Uterus (tissue), 4 donors: Measurements from ENCODE around the gene WRAP73. TPM values are rescaled to one million over a fixed set of nuclear protein-coding genes. Genes with fewer than 3 reads are reported as not detected.

ENCODE experiments used
- DNase-seq, 2 donors: peaks; one replicate each; pipeline ENCODE4 v3.0.0-alpha.2; 2019 to 2020
- H3K27ac ChIP-seq, 2 donors: fragments of 200-600 bp; sonication (generic); 1 replicate in 1 of 2; 2 replicates in 1 of 2; pipeline ENCODE4 v1.5.1; 2016 to 2018
- H3K27me3 ChIP-seq, 2 donors: fragments of 200-600 bp; sonication (generic); one replicate each; pipeline ENCODE4 v1.5.1; 2018 to 2019; ENCODE audit warnings: control low read depth in 1 of 2
- H3K36me3 ChIP-seq, 2 donors: fragments of 200-600 bp; sonication (generic); one replicate each; pipeline ENCODE4 v1.5.1; 2019; ENCODE audit warnings: control low read depth in 1 of 2
- H3K4me1 ChIP-seq, 2 donors: fragments of 200-600 bp; sonication (generic); one replicate each; pipeline ENCODE4 v1.5.1; 2018 to 2019; ENCODE audit warnings: control low read depth in 1 of 2
- H3K4me3 ChIP-seq, 2 donors: fragments of 200-600 bp; sonication (generic); 1 replicate in 1 of 2; 2 replicates in 1 of 2; pipeline ENCODE4 v1.5.1; 2018 to 2019; ENCODE audit warnings: mild to moderate bottlenecking in 1 of 2
- H3K9me3 ChIP-seq, 2 donors: fragments of 200-600 bp; sonication (generic); one replicate each; pipeline ENCODE4 v1.5.1; 2019; ENCODE audit warnings: control low read depth in 1 of 2
- POLR2A ChIP-seq, 2 donors: fragments of 450-650 bp; IDR thresholded peaks; one replicate each; pipeline ENCODE4 v1.6.1; 2016; ENCODE audit warnings: antibody characterized with exemption in 2 of 2, mild to moderate bottlenecking in 1 of 2, moderate library complexity in 1 of 2
- intact Hi-C: fragments of 100-400 bp; cut with DNase I; formaldehyde crosslinking; loops from one replicate; pipeline ENCODE4 v1.15.1; 2023; ENCODE audit warnings: low total_unique reads
- total RNA-seq, 4 donors: library from RNA; depleted of rRNA in 3 of 4; stranded (reverse); fragments of >200 nt in 3 of 4; gene quantifications; one replicate each; pipeline versions ENCODE4 v1.1.0 to v1.2.4, GENCODE V29; 2014 to 2023
- TF ChIP-seq, protein P1 (sequence below), 4 experiments: fragments of 200-600 bp in 2 of 4; fragments of 450-650 bp in 2 of 4; sonication (generic) in 2 of 4; IDR thresholded peaks; one replicate each; pipeline ENCODE4 v1.5.1; 2016 to 2019; ENCODE audit warnings: antibody characterized with exemption in 4 of 4, mild to moderate bottlenecking in 2 of 4, moderate library complexity in 1 of 4
- donor health status: DM: yes; HTN: yes; CAD: no.

Gene WRAP73
- total RNA-seq, 4 donors from 2014 or later = 4.6 to 31.7 (median 25.0) TPM

DNA sequence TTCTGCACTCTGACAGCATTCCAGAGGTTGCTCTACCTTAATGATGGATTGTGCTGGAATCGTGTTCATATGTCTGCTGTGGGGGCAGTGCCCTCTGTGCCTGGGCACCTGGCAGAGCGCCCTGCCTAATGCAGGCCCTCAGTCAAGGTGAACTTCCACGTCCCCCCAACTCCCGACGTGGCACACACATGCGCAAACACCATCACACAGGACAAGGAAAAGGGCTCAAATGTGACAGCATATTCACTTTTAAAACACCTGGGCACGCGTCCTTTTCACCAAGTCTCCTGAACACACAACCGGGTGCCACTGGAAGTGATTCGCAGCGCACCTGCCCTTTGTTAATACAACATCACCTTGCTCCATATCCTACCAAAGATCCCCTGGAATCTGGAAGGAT, 13.4 kb downstream of the WRAP73 start:
- intact Hi-C loops = no loop called here
- Histone ChIP-seq H3K9me3 (no peaks in the 10 kb centered on the region), H3K27me3 (no peaks in the 10 kb centered on the region), H3K4me1 (no peaks in the 10 kb centered on the region), H3K27ac (no peak overlapping the region), H3K36me3 (no peaks in the 10 kb centered on the region), H3K4me3 (no peak overlapping the region)
- no peak for DNase-seq
- no peak for TF ChIP-seq POLR2A (IDR thresholded peaks at IDR 0.05)
- TF ChIP-seq, protein P1, sequence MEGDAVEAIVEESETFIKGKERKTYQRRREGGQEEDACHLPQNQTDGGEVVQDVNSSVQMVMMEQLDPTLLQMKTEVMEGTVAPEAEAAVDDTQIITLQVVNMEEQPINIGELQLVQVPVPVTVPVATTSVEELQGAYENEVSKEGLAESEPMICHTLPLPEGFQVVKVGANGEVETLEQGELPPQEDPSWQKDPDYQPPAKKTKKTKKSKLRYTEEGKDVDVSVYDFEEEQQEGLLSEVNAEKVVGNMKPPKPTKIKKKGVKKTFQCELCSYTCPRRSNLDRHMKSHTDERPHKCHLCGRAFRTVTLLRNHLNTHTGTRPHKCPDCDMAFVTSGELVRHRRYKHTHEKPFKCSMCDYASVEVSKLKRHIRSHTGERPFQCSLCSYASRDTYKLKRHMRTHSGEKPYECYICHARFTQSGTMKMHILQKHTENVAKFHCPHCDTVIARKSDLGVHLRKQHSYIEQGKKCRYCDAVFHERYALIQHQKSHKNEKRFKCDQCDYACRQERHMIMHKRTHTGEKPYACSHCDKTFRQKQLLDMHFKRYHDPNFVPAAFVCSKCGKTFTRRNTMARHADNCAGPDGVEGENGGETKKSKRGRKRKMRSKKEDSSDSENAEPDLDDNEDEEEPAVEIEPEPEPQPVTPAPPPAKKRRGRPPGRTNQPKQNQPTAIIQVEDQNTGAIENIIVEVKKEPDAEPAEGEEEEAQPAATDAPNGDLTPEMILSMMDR (IDR thresholded peaks at IDR 0.05) = no peak

DNA sequence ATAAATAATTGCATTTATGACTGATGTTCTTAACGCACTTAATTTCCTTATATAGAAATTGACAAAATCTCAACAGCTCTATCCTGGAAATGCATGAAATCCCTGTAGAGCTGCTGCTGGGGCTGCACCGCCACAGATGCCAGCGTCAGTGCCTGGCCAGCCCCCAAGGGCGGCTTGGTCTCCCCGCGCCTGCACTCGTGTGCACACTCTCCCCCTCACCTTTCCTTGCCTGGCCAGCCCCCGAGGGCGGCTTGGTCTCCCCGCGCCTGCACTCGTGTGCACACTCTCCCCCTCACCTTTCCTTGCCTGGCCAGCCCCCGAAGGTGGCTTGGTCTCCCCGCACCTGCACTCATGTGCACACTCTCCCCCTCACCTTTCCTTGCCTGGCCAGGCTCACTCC, 13.8 kb downstream of the WRAP73 start:
- Histone ChIP-seq H3K27ac (no peak overlapping the region), H3K27me3 (no peaks in the 10 kb centered on the region), H3K4me1 (no peaks in the 10 kb centered on the region), H3K4me3 (no peak overlapping the region), H3K36me3 (no peaks in the 10 kb centered on the region), H3K9me3 (no peaks in the 10 kb centered on the region)
- no peak for DNase-seq
- intact Hi-C loops = no loop called here
- TF ChIP-seq, protein P1 (IDR thresholded peaks at IDR 0.05) = no peak
- TF ChIP-seq POLR2A (IDR thresholded peaks at IDR 0.05) = no peak

DNA sequence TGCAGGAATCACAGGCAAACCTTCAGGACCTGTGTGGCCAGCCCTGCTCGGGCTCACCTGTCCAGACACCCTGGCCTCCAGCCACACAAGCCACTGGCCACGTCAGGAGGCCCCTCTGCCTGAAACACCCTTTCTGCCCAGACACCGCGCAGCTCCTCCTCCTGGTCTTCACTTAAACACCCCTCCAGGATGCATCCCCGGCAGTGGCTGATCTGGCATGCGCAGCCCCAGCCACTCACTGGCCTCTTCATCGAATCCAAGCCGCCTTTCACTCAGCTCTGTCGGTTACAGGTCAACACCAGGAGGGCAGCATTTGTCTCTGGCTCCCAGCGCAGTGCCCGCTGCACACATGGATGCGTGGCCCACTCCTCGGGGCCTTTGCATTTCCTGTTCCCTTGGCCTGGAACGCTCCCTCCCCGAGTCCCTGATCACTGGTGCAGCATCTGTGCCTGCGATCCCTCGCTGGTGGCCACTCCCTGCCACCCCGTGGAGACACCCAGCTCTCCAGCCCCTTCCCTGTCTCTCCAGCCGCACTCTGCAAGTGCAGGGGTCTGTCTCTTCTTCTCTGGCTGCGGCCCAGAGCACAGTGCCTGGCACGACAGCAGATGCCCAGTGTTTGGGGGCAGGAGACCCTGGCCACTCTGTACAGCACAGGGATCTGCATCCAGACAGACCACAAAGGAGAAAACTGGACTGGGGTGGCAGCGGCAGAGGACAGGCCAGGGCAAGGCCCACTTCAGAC, 15.7 kb downstream of the WRAP73 start:
- DNase-seq = no peak
- no peaks in the 10 kb centered on the region for H3K4me1 ChIP-seq
- H3K9me3 ChIP-seq = no peaks in the 10 kb centered on the region
- H3K4me3 ChIP-seq = no peak overlapping the region
- TF ChIP-seq, protein P1 (IDR thresholded peaks at IDR 0.05) = no peak
- no peak for TF ChIP-seq POLR2A (IDR thresholded peaks at IDR 0.05)
- no peaks in the 10 kb centered on the region for H3K36me3 ChIP-seq
- no peaks in the 10 kb centered on the region for H3K27me3 ChIP-seq
- H3K27ac ChIP-seq = no peak overlapping the region
- intact Hi-C loops = no loop called here

DNA sequence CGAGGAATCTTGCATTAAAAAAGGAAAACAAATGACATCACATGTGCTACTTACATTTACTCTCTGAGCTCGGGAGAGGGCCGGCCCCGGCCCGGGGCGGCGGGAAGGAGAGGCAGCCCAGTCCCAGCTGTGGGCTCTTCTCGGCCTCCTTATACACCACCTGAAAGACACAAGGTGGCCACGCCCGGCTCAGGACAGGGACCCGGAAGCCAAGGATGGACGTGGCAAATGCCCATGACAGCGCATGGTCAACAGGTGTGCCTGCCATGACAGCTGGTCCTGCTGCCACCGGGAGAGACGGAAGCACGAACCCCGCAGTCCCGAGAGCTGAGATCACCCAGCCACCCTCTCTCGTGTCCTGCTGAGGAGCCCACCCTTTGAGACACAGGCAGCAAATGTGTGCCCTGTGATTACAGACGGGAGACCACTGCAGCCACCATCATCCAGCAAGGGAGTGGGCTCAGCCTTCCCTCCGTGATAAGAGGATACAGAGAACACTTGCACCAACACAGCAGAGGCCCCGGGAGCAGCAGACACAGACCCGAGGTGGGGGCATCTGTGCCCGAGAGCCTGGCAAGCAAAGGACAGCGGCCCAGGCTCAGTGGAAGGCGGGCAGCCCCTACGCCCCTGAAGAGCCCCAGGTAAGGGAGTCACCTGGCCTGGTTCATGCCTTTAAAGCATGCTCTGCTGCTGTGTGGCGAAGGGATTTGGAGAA, 16.4 kb downstream of the WRAP73 start:
- Histone ChIP-seq H3K4me1 (no peaks in the 10 kb centered on the region), H3K27me3 (no peaks in the 10 kb centered on the region), H3K36me3 (no peaks in the 10 kb centered on the region), H3K4me3 (no peak overlapping the region), H3K27ac (no peak overlapping the region), H3K9me3 (no peaks in the 10 kb centered on the region)
- TF ChIP-seq, protein P1 (IDR thresholded peaks at IDR 0.05) = no peak
- no peak for TF ChIP-seq POLR2A (IDR thresholded peaks at IDR 0.05)
- DNase-seq = no peak
- intact Hi-C loops = no loop called here

DNA sequence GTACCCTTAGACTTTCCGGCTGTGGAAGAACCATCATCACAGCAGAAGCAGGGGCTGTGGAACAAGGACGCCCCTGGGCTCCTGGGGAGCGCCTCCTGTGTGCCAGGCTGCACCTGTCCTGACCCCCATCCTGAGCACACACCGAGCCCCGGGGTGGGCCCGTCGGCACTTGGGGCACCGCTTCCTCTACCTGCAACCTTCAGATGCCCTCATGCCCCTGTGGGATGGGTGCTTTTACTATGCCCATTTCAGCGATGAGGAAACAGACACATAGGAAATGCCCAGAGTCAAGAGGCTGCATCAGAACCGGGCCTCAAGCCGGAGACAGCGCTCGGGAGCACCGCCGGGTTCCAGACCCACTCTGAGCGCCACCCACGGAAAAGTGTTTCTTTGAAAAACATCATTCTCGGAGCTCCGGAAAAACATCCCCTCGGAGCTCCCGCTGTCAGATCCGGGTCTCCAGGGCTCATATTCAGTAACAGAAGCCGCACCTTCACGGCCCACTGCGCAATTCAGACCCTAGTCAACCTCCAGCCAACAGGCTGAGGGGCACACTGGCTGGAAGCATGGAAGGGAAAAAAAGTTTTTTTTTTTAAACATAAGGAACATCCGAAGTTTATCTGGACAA, 17.1 kb downstream of the WRAP73 start:
- intact Hi-C loops = no loop called here
- Histone ChIP-seq H3K9me3 (no peaks in the 10 kb centered on the region), H3K36me3 (no peaks in the 10 kb centered on the region), H3K27ac (no peak overlapping the region), H3K27me3 (no peaks in the 10 kb centered on the region), H3K4me1 (no peaks in the 10 kb centered on the region), H3K4me3 (no peak overlapping the region)
- TF ChIP-seq, protein P1 (IDR thresholded peaks at IDR 0.05) = no peak
- TF ChIP-seq POLR2A (IDR thresholded peaks at IDR 0.05) = no peak
- no peak for DNase-seq
